ENCODE measurements around the gene MTUS2.

The MTUS2 gene

GRCh38 chr13:29487466-29488454, 667.6 kb downstream of the MTUS2 start:
- Histone ChIP-seq H3K9ac (ENCODE audit: low read depth, low read length) (no peak overlapping the region), H3K79me2 (ENCODE audit: insufficient read depth, low read length) (no peaks in the 10 kb centered on the region), H3K4me2 (ENCODE audit: insufficient read depth, low read length) (no peak overlapping the region), H3K9me3 (ENCODE audit: insufficient read depth, low read length, severe bottlenecking) (no peaks in the 10 kb centered on the region), H3K27ac (ENCODE audit: low read length) (no peak overlapping the region), H3K4me1 (ENCODE audit: insufficient read depth, low read length) (no peaks in the 10 kb centered on the region), H4K20me1 (ENCODE audit: insufficient read depth, low read length) (no peaks in the 10 kb centered on the region), H3K36me3 (ENCODE audit: insufficient read depth, low read length) (peaks cover 40% of the 10 kb centered on the region), H3K4me3 (ENCODE audit: low read depth in 1 of 2, low read length in 2 of 2) (no peak overlapping the region), H2AFZ (ENCODE audit: low read depth, low read length) (no peak overlapping the region), H3K27me3 (ENCODE audit: insufficient read depth, low read length, poor library complexity) (no peaks in the 10 kb centered on the region)
- TF ChIP-seq EZH2 (IDR thresholded peaks at IDR 0.05; ENCODE audit: borderline replicate concordance, low read depth, low read length, severe bottlenecking) = no peak
- no peak for TF ChIP-seq CTCF (IDR thresholded peaks at IDR 0.05; ENCODE audit: borderline replicate concordance, extremely low read depth, low read length, poor library complexity, severe bottlenecking)
- DNase-seq = no peak
- no peak for ATAC-seq (ENCODE audit: insufficient read depth, low read depth)

GRCh38 chr13:29489650-29490560, 669.8 kb downstream of the MTUS2 start:
- no peak overlapping the region for H3K27ac ChIP-seq (ENCODE audit: low read length)
- H3K27me3 ChIP-seq (ENCODE audit: insufficient read depth, low read length, poor library complexity) = no peaks in the 10 kb centered on the region
- no peaks in the 10 kb centered on the region for H3K79me2 ChIP-seq (ENCODE audit: insufficient read depth, low read length)
- no peak for TF ChIP-seq CTCF (IDR thresholded peaks at IDR 0.05; ENCODE audit: borderline replicate concordance, extremely low read depth, low read length, poor library complexity, severe bottlenecking)
- H4K20me1 ChIP-seq (ENCODE audit: insufficient read depth, low read length) = no peaks in the 10 kb centered on the region
- no peak for DNase-seq
- no peaks in the 10 kb centered on the region for H3K9me3 ChIP-seq (ENCODE audit: insufficient read depth, low read length, severe bottlenecking)
- no peak overlapping the region for H3K4me3 ChIP-seq (ENCODE audit: low read depth in 1 of 2, low read length in 2 of 2)
- no peak overlapping the region for H2AFZ ChIP-seq (ENCODE audit: low read depth, low read length)
- no peak for ATAC-seq (ENCODE audit: insufficient read depth, low read depth)
- H3K4me1 ChIP-seq (ENCODE audit: insufficient read depth, low read length) = no peaks in the 10 kb centered on the region
- H3K4me2 ChIP-seq (ENCODE audit: insufficient read depth, low read length) = no peak overlapping the region
- no peak overlapping the region for H3K9ac ChIP-seq (ENCODE audit: low read depth, low read length)
- peaks cover 33% of the 10 kb centered on the region for H3K36me3 ChIP-seq (ENCODE audit: insufficient read depth, low read length)

- no peak for DNase-seq
- ATAC-seq (ENCODE audit: insufficient read depth, low read depth) = no peak
These were observed 670.4 kb downstream of the MTUS2 start for GRCh38 chr13:29490561-29490885.

More at GRCh38 chr13:29490561-29490885, 670.4 kb downstream of the MTUS2 start:
- TF ChIP-seq CTCF (IDR thresholded peaks at IDR 0.05; ENCODE audit: borderline replicate concordance, extremely low read depth, low read length, poor library complexity, severe bottlenecking) (no peak), EZH2 (IDR thresholded peaks at IDR 0.05; ENCODE audit: borderline replicate concordance, low read depth, low read length, severe bottlenecking) (no peak)
- Histone ChIP-seq H3K4me1 (ENCODE audit: insufficient read depth, low read length) (no peaks in the 10 kb centered on the region), H3K4me3 (ENCODE audit: low read depth in 1 of 2, low read length in 2 of 2) (no peak overlapping the region), H3K36me3 (ENCODE audit: insufficient read depth, low read length) (peaks cover 33% of the 10 kb centered on the region), H4K20me1 (ENCODE audit: insufficient read depth, low read length) (no peaks in the 10 kb centered on the region), H3K4me2 (ENCODE audit: insufficient read depth, low read length) (no peak overlapping the region), H3K27me3 (ENCODE audit: insufficient read depth, low read length, poor library complexity) (no peaks in the 10 kb centered on the region), H2AFZ (ENCODE audit: low read depth, low read length) (no peak overlapping the region), H3K27ac (ENCODE audit: low read length) (no peak overlapping the region), H3K79me2 (ENCODE audit: insufficient read depth, low read length) (no peaks in the 10 kb centered on the region), H3K9ac (ENCODE audit: low read depth, low read length) (no peak overlapping the region), H3K9me3 (ENCODE audit: insufficient read depth, low read length, severe bottlenecking) (no peaks in the 10 kb centered on the region)

Data from DND-41 (cell line).